Liver (tissue), 9 donors: ENCODE data around the gene IL17RE. TPM values are rescaled to one million over a fixed set of nuclear protein-coding genes. Genes with fewer than 3 reads are reported as not detected.

Experiments
- DNase-seq: peaks from one replicate; pipeline ENCODE4 v3.0.0-alpha.2; 2017; ENCODE audit warnings: low spot score
- H3K27ac ChIP-seq, 2 donors: one replicate each; pipeline ENCODE4 v1.7.0; 2013; ENCODE audit warnings: inconsistent platforms in 2 of 2, low read length in 2 of 2, control low read depth in 1 of 2, low read depth in 1 of 2, mild to moderate bottlenecking in 1 of 2
- H3K27me3 ChIP-seq, 4 donors: one replicate each; pipeline versions ENCODE4 v1.6.1 to v1.7.0; 2013; ENCODE audit warnings: low read length in 3 of 4, inconsistent platforms in 1 of 4, mild to moderate bottlenecking in 1 of 4, moderate library complexity in 1 of 4; ENCODE audit not compliant: control insufficient read depth in 4 of 4, insufficient read depth in 4 of 4
- H3K36me3 ChIP-seq, 4 donors: one replicate each; pipeline versions ENCODE4 v1.6.1 to v1.7.0; 2013; ENCODE audit warnings: low read length in 3 of 4, mild to moderate bottlenecking in 3 of 4, low read depth in 1 of 4, moderate library complexity in 1 of 4; ENCODE audit not compliant: control insufficient read depth in 4 of 4, insufficient read depth in 3 of 4
- H3K4me1 ChIP-seq, 4 donors: one replicate each; pipeline versions ENCODE4 v1.6.1 to v1.7.0; 2013; ENCODE audit warnings: low read length in 3 of 4, mild to moderate bottlenecking in 3 of 4, moderate library complexity in 1 of 4; ENCODE audit not compliant: control insufficient read depth in 4 of 4, insufficient read depth in 4 of 4
- H3K4me3 ChIP-seq, 3 donors: one replicate each; pipeline versions ENCODE4 v1.6.1 to v1.7.0; 2013; ENCODE audit warnings: low read length in 3 of 3, control low read depth in 1 of 3, low read depth in 1 of 3, mild to moderate bottlenecking in 1 of 3
- H3K9ac ChIP-seq, 2 donors: one replicate each; pipeline ENCODE4 v1.7.0; 2013; ENCODE audit warnings: low read length in 2 of 2, mild to moderate bottlenecking in 2 of 2, moderate library complexity in 2 of 2, control low read depth in 1 of 2, low read depth in 1 of 2
- H3K9me3 ChIP-seq, 4 donors: one replicate each; pipeline versions ENCODE4 v1.6.1 to v1.7.0; 2013; ENCODE audit warnings: low read length in 3 of 4; ENCODE audit not compliant: control insufficient read depth in 4 of 4
- EGR1 ChIP-seq, 2 donors: IDR thresholded peaks; 2 replicates each; pipeline ENCODE4 v1.6.1; 2016 to 2018; ENCODE audit warnings: antibody characterized with exemption in 2 of 2, low read depth in 2 of 2
- FOXA1 ChIP-seq: IDR thresholded peaks from 2 replicates; pipeline ENCODE4 v1.6.1; 2016; ENCODE audit warnings: antibody characterized with exemption
- FOXA2 ChIP-seq: IDR thresholded peaks from 2 replicates; pipeline ENCODE4 v1.6.1; 2016; ENCODE audit warnings: antibody characterized with exemption
- GABPA ChIP-seq, 2 donors: IDR thresholded peaks in 1 of 2; conservative IDR thresholded peaks in 1 of 2; 2 replicates each; pipeline ENCODE4 v1.6.1; 2016; ENCODE audit warnings: antibody characterized with exemption in 2 of 2, mild to moderate bottlenecking in 1 of 2, moderate library complexity in 1 of 2
- HNF4A ChIP-seq, 2 donors: conservative IDR thresholded peaks; 2 replicates each; pipeline ENCODE4 v1.6.1; 2016; ENCODE audit warnings: antibody characterized with exemption in 2 of 2, mild to moderate bottlenecking in 2 of 2
- HNF4G ChIP-seq: IDR thresholded peaks from 2 replicates; pipeline ENCODE4 v1.6.1; 2016; ENCODE audit warnings: antibody characterized with exemption
- JUND ChIP-seq, 2 donors: IDR thresholded peaks; 2 replicates each; pipeline ENCODE4 v1.6.1; 2016; ENCODE audit warnings: antibody characterized with exemption in 2 of 2
- NR2F2 ChIP-seq: IDR thresholded peaks from 2 replicates; pipeline ENCODE4 v1.6.1; 2016; ENCODE audit warnings: antibody characterized with exemption
- RXRA ChIP-seq, 2 donors: IDR thresholded peaks; 2 replicates each; pipeline ENCODE4 v1.6.1; 2017 to 2018; ENCODE audit warnings: antibody characterized with exemption in 2 of 2, mild to moderate bottlenecking in 1 of 2
- SP1 ChIP-seq: IDR thresholded peaks from 2 replicates; pipeline ENCODE4 v1.6.1; 2018; ENCODE audit warnings: antibody characterized with exemption, mild to moderate bottlenecking
- TAF1 ChIP-seq: conservative IDR thresholded peaks from 2 replicates; pipeline ENCODE4 v1.6.1; 2016; ENCODE audit warnings: antibody characterized with exemption, mild to moderate bottlenecking
- YY1 ChIP-seq: IDR thresholded peaks from 2 replicates; pipeline ENCODE4 v1.6.1; 2016; ENCODE audit warnings: antibody characterized with exemption, mild to moderate bottlenecking
- WGBS: extraction: QIAGEN DNeasy Blood & Tissue Kit; methylation state at CpG from one replicate; pipeline ENCODE4 v1.1.7; 2013; 5-methylcytosine and 5-hydroxymethylcytosine counted together
- polyA plus RNA-seq, 2 donors: library from polyadenylated mRNA; stranded (reverse) in 1 of 2; unstranded in 1 of 2; fragments of 200-250 nt in 1 of 2; fragments of >200 nt in 1 of 2; fragmentation: Nextera tagmentation in 1 of 2; extraction: Ambion mirVana in 1 of 2; gene quantifications; one replicate each; pipeline versions ENCODE4 v1.2.1 to v1.2.3, GENCODE V29; 2013 to 2015
- total RNA-seq, 2 donors: library from RNA; depleted of rRNA; stranded (reverse); fragments of >200 nt; gene quantifications; one replicate each; pipeline ENCODE4 v1.2.3, GENCODE V29; 2014
- TF ChIP-seq, protein P1 (sequence below): IDR thresholded peaks from 2 replicates; pipeline ENCODE4 v1.6.1; 2016; ENCODE audit warnings: antibody characterized with exemption
- TF ChIP-seq, protein P2 (sequence below): fragments of 150-350 bp; IDR thresholded peaks from 2 replicates; pipeline ENCODE4 v1.5.1; 2017; ENCODE audit warnings: improper control_type of control experiment, low read depth, low read length; ENCODE audit not compliant: missing input control
- TF ChIP-seq, protein P3 (sequence below): IDR thresholded peaks from 2 replicates; pipeline ENCODE4 v1.6.1; 2016; ENCODE audit warnings: antibody characterized with exemption
- TF ChIP-seq, protein P4 (sequence below): IDR thresholded peaks from 2 replicates; pipeline ENCODE4 v1.6.1; 2016; ENCODE audit warnings: antibody characterized with exemption
- donor health status: healthy.
- donor health status: healthy.
- donor health status: healthy.
- donor health status: healthy.
- donor health status: healthy.

Gene IL17RE
- total and polyA plus RNA-seq, 4 donors, result 0.42 to 2.1 (median 0.90) TPM

DNA sequence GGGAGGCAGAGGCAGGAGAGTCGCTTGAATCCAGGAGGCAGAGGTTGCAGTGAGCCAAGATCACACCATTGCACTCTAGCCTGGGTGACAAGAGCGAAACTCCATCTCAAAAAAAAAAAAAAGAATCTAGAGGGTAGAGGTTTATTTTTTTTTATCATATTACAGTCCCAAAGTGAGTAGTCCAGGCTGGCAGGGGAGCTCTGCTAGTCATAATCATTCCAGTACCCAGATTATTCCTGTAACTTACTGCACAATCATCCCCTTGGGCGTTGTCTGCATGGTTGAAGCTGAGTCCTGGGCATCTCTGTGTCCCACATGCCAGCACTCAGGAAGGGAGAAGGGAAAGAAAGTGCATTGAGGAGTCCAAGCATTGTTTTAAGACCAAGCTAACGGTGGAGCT is 39.5 kb downstream of the IL17RE start:
- no peak overlapping the region for H3K9ac ChIP-seq
- no peaks in the 10 kb centered on the region for H3K9me3 ChIP-seq
- H3K4me3 ChIP-seq, result no peak overlapping the region
- 94% methylated on average over 4 of the region's 4 CpGs for WGBS
- no peak for DNase-seq
- TF ChIP-seq EGR1 (IDR thresholded peaks at IDR 0.05; ENCODE audit: low read depth in 2 of 2) (no peak), GABPA (IDR thresholded peaks at IDR 0.05 in 1 of 2, conservative IDR thresholded peaks at IDR 0.05 in 1 of 2) (no peak), HNF4A (conservative IDR thresholded peaks at IDR 0.05) (no peak), NR2F2 (no peak), FOXA1 (no peak), FOXA2 (no peak)
- H3K36me3 ChIP-seq, result peaks cover 3 to 32% (median 18%) of the 10 kb centered on the region in 4 donors
- H3K27ac ChIP-seq, result no peak overlapping the region
- peaks cover 2 to 13% (median 7%) of the 10 kb centered on the region in 4 donors for H3K4me1 ChIP-seq
- H3K27me3 ChIP-seq, result no peaks in the 10 kb centered on the region

DNA sequence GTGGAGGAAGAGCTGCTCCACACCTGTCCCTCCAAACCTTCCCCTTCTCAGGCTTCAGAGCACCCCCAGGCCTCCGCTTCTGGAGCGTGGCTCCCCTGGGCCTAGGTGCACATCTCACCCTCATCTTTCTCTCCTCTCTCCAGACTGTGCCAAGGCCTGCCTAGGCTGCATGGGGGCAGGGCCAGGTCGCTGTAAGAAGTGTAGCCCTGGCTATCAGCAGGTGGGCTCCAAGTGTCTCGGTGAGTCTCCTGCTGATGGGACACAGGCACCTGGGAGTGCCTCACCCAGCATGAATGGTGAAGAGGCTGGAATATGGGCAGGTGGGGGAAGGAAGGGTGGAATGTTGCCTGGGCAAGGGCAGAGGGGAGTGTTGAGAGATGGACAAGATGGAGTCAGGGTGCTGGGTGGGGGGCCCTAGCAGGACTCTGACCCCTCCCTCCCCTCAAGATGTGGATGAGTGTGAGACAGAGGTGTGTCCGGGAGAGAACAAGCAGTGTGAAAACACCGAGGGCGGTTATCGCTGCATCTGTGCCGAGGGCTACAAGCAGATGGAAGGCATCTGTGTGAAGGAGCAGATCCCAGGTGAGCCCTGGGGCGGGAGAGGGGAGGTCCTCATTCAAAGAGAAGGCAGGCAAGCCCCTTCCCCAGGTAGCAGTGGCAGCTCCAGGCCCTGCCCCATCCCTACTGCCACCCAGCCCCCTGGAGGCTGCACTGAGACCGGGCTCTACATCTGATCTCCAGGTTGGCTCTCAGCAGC is 40.5 kb downstream of the IL17RE start:
- Histone ChIP-seq H3K9me3 (no peaks in the 10 kb centered on the region), H3K9ac (no peak overlapping the region), H3K27me3 (no peaks in the 10 kb centered on the region), H3K4me3 (no peak overlapping the region), H3K36me3 (peaks cover 3 to 25% (median 12%) of the 10 kb centered on the region in 4 donors), H3K27ac (no peak overlapping the region), H3K4me1 (peaks cover 2 to 16% (median 11%) of the 10 kb centered on the region in 4 donors)
- TF ChIP-seq, protein P1, sequence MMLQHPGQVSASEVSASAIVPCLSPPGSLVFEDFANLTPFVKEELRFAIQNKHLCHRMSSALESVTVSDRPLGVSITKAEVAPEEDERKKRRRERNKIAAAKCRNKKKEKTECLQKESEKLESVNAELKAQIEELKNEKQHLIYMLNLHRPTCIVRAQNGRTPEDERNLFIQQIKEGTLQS, result no peak
- TF ChIP-seq TAF1 (no peak), GABPA (IDR thresholded peaks at IDR 0.05 in 1 of 2, conservative IDR thresholded peaks at IDR 0.05 in 1 of 2) (no peak)
- WGBS, result 95% methylated on average over 11 of the region's 11 CpGs
- DNase-seq, result no peak

DNA sequence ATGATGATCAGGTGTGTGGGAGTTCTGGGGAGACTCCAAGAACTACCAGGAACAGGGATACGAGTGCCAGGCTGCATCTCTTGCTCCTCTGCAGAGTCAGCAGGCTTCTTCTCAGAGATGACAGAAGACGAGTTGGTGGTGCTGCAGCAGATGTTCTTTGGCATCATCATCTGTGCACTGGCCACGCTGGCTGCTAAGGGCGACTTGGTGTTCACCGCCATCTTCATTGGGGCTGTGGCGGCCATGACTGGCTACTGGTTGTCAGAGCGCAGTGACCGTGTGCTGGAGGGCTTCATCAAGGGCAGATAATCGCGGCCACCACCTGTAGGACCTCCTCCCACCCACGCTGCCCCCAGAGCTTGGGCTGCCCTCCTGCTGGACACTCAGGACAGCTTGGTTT is 41.6 kb downstream of the IL17RE start:
- Histone ChIP-seq H3K9ac (no peak overlapping the region), H3K9me3 (no peaks in the 10 kb centered on the region), H3K27me3 (no peaks in the 10 kb centered on the region), H3K4me1 (peaks cover 2 to 16% (median 11%) of the 10 kb centered on the region in 4 donors), H3K4me3 (no peak overlapping the region), H3K36me3 (peaks cover 3 to 25% (median 10%) of the 10 kb centered on the region in 4 donors), H3K27ac (no peak overlapping the region)
- DNase-seq, result no peak
- 96% methylated on average over 11 of the region's 11 CpGs for WGBS
- TF ChIP-seq EGR1 (IDR thresholded peaks at IDR 0.05; ENCODE audit: low read depth in 2 of 2) (no peak), GABPA (IDR thresholded peaks at IDR 0.05 in 1 of 2, conservative IDR thresholded peaks at IDR 0.05 in 1 of 2) (no peak), FOXA2 (no peak), HNF4A (conservative IDR thresholded peaks at IDR 0.05) (no peak), YY1 (no peak), FOXA1 (no peak), HNF4G (no peak), NR2F2 (no peak), SP1 (no peak), JUND (IDR thresholded peaks at IDR 0.05) (no peak), RXRA (IDR thresholded peaks at IDR 0.05) (no peak)
- TF ChIP-seq, protein P2, sequence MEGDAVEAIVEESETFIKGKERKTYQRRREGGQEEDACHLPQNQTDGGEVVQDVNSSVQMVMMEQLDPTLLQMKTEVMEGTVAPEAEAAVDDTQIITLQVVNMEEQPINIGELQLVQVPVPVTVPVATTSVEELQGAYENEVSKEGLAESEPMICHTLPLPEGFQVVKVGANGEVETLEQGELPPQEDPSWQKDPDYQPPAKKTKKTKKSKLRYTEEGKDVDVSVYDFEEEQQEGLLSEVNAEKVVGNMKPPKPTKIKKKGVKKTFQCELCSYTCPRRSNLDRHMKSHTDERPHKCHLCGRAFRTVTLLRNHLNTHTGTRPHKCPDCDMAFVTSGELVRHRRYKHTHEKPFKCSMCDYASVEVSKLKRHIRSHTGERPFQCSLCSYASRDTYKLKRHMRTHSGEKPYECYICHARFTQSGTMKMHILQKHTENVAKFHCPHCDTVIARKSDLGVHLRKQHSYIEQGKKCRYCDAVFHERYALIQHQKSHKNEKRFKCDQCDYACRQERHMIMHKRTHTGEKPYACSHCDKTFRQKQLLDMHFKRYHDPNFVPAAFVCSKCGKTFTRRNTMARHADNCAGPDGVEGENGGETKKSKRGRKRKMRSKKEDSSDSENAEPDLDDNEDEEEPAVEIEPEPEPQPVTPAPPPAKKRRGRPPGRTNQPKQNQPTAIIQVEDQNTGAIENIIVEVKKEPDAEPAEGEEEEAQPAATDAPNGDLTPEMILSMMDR, result no peak
- TF ChIP-seq, protein P3, sequence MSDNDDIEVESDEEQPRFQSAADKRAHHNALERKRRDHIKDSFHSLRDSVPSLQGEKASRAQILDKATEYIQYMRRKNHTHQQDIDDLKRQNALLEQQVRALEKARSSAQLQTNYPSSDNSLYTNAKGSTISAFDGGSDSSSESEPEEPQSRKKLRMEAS, result no peak
- TF ChIP-seq, protein P1, result no peak
- TF ChIP-seq, protein P4, sequence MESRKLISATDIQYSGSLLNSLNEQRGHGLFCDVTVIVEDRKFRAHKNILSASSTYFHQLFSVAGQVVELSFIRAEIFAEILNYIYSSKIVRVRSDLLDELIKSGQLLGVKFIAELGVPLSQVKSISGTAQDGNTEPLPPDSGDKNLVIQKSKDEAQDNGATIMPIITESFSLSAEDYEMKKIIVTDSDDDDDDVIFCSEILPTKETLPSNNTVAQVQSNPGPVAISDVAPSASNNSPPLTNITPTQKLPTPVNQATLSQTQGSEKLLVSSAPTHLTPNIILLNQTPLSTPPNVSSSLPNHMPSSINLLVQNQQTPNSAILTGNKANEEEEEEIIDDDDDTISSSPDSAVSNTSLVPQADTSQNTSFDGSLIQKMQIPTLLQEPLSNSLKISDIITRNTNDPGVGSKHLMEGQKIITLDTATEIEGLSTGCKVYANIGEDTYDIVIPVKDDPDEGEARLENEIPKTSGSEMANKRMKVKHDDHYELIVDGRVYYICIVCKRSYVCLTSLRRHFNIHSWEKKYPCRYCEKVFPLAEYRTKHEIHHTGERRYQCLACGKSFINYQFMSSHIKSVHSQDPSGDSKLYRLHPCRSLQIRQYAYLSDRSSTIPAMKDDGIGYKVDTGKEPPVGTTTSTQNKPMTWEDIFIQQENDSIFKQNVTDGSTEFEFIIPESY, result no peak
